Thymus (tissue), 11 donors: ENCODE data around the gene BHLHE23. TPM values are rescaled to one million over a fixed set of nuclear protein-coding genes. Genes with fewer than 3 reads are reported as not detected.
A peak's percentile ranks its signal among the peaks of the same experiment; 100 is the strongest.

ENCODE experiments used
- DNase-seq, 9 donors: peaks; one replicate each; pipeline ENCODE4 v3.0.0-alpha.2; 2013; ENCODE audit warnings: low spot score in 9 of 9, low read depth in 6 of 9, missing footprints in 1 of 9
- H3K27ac ChIP-seq, 2 donors: one replicate each; pipeline ENCODE4 v1.5.1; 2013; ENCODE audit warnings: control low read depth in 1 of 2, low read depth in 1 of 2, low read length in 1 of 2, mild to moderate bottlenecking in 1 of 2, moderate library complexity in 1 of 2
- H3K27me3 ChIP-seq, 2 donors: one replicate each; pipeline ENCODE4 v1.5.1; 2013; ENCODE audit warnings: low read length in 1 of 2; ENCODE audit not compliant: control insufficient read depth in 2 of 2, insufficient read depth in 1 of 2
- H3K36me3 ChIP-seq, 2 donors: one replicate each; pipeline ENCODE4 v1.5.1; 2013; ENCODE audit warnings: low read length in 1 of 2, mild to moderate bottlenecking in 1 of 2, moderate library complexity in 1 of 2; ENCODE audit not compliant: control insufficient read depth in 2 of 2, insufficient read depth in 2 of 2
- H3K4me1 ChIP-seq, 2 donors: one replicate each; pipeline ENCODE4 v1.5.1; 2013; ENCODE audit warnings: low read length in 2 of 2; ENCODE audit not compliant: control insufficient read depth in 2 of 2, insufficient read depth in 2 of 2
- H3K4me3 ChIP-seq, 2 donors: one replicate each; pipeline ENCODE4 v1.5.1; 2013; ENCODE audit warnings: low read length in 2 of 2, control low read depth in 1 of 2, mild to moderate bottlenecking in 1 of 2
- H3K9me3 ChIP-seq, 2 donors: one replicate each; pipeline ENCODE4 v1.5.1; 2013; ENCODE audit warnings: low read length in 1 of 2, mild to moderate bottlenecking in 1 of 2; ENCODE audit not compliant: control insufficient read depth in 2 of 2, insufficient read depth in 1 of 2
- WGBS: extraction: QIAGEN DNeasy Blood & Tissue Kit; methylation state at CpG from one replicate; pipeline ENCODE4 v1.1.7; 2013; 5-methylcytosine and 5-hydroxymethylcytosine counted together
- polyA plus RNA-seq: library from polyadenylated mRNA; stranded (reverse); fragments of 200-250 nt; gene quantifications from one replicate; pipeline ENCODE4 v1.2.3, GENCODE V29; 2013
- total RNA-seq: library from RNA; stranded (reverse); fragments of 120-200 nt; gene quantifications from one replicate; pipeline ENCODE4 v1.2.4, GENCODE V29; 2013
- donor health status: healthy.

BHLHE23 gene
- total and polyA plus RNA-seq, 2 donors, result 0.37 to 0.42 TPM

DNA sequence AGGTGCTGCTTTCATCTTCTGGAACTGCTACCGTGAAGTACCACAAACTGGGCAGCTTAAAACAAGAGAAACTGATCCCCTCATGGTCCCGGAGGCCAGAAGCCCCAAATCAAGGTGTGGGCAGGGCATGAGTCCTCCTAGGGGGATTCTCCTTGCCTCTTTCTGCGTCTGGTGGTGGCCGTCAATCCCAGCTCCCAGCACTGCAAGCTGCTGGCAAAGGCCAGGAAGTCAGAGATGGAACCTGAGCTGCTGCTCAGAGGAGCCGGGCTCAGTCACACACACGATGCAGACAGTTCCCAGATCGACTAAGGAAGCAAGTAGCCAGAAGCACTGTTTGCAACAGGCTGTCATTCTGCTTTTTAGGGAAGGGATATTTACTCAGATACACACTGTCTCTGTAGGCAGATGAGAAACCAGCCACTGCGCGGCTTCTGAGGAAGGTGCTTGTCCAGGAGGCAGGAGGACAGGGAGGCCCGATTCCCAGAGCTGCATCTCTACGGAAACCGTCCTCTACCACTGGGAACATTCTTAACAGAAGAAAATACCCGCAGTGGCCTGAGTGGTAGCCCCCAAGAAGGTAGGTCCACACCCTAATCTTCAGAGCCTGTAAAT is 15.5 kb downstream of the BHLHE23 start:
- Histone ChIP-seq H3K9me3 (no peaks in the 10 kb centered on the region), H3K4me3 (no peak overlapping the region), H3K4me1 (peaks cover 0 to 3% of the 10 kb centered on the region in 2 donors), H3K27me3 (peaks cover 0 to 55% of the 10 kb centered on the region in 2 donors), H3K27ac (no peak overlapping the region), H3K36me3 (no peaks in the 10 kb centered on the region)
- 88% methylated on average over 13 of the region's 13 CpGs for WGBS
- no peak for DNase-seq

DNA sequence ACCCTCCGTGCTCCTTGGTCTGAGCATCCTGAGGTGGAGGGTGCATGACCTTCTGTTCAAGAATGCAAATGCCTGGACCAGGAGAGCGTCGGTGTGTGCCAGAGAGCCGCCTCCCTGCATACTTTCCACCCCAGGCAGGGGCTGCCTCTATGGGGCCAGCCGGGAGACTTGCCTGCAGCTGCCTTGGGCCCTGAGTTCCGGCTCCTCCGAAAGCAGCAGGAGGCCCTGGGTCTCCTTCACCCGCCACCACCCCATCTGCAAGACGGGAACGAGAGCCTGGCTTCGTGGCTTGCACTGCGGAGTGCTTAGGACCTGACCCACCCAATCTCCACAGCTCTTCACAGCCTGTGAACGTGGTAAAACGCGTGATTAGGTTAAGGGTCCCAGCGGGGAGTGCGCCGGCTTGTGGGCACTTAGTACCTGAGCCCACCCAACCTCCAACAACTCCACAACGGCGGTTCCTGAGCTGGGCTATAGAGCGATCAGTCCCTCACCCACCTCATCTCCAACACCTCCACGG is 16.4 kb downstream of the BHLHE23 start:
- 91% methylated on average over 22 of the region's 22 CpGs for WGBS

DNA sequence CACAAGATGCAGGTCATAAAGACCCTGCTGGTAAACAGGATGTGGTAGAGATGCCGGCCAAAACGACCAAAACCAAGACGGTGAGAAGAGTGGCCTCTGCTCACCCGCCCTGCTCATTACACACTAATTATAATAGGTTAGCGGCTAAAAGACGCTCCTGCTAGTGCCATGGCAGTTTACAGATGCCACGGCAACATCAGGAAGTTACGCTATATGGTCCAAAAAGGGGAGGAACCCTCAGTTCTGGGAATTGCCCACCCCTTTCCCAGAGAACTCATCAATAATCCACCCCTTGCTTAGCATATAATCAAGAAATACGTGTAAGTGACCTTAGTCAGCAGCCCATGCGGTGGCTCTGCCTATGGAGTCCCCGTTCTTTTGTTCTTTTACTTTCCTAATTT is 17.6 kb downstream of the BHLHE23 start:
- no peak overlapping the region for H3K27ac ChIP-seq
- H3K36me3 ChIP-seq, result no peaks in the 10 kb centered on the region
- H3K9me3 ChIP-seq, result no peaks in the 10 kb centered on the region
- H3K4me3 ChIP-seq, result peak overlapping the region in 1 of 2 donors; percentile 44
- H3K27me3 ChIP-seq, result peaks cover 0 to 42% of the 10 kb centered on the region in 2 donors
- H3K4me1 ChIP-seq, result peaks cover 14 to 23% of the 10 kb centered on the region in 2 donors
- DNase-seq, result no peak
- WGBS, result 30% methylated on average over 11 of the region's 11 CpGs

More for the DNA sequence above, 16.4 kb downstream of the BHLHE23 start:
- Histone ChIP-seq H3K36me3 (no peaks in the 10 kb centered on the region), H3K9me3 (no peaks in the 10 kb centered on the region), H3K27ac (no peak overlapping the region), H3K4me1 (peaks cover 7 to 12% of the 10 kb centered on the region in 2 donors), H3K27me3 (peaks cover 0 to 51% of the 10 kb centered on the region in 2 donors), H3K4me3 (no peak overlapping the region)
- no peak for DNase-seq

DNA sequence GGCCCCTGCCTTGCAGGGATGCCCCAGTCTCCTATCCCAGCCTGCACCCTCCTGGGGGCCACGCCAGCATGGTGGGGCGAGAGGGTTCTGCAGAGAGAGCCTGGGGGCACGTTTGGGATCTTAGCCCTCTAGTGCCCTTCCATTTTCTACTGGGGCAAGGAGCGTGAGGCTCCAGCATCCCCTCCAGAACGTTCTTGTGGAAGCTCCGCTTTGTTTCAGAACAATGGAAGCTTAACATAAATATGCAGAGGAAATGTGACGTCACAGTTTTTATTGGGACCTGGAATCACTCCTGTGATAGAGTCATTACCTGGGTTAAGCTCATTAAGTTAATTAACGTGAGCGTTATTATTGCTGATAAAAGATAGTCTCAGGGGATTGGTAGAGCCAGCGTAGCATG is 19.6 kb downstream of the BHLHE23 start:
- no peaks in the 10 kb centered on the region for H3K36me3 ChIP-seq
- H3K4me1 ChIP-seq, result peaks cover 25 to 37% of the 10 kb centered on the region in 2 donors
- 95% methylated on average over 10 of the region's 10 CpGs for WGBS
- no peaks in the 10 kb centered on the region for H3K9me3 ChIP-seq
- no peak for DNase-seq
- H3K27ac ChIP-seq, result no peak overlapping the region
- H3K4me3 ChIP-seq, result no peak overlapping the region
- H3K27me3 ChIP-seq, result peaks cover 0 to 33% of the 10 kb centered on the region in 2 donors

DNA sequence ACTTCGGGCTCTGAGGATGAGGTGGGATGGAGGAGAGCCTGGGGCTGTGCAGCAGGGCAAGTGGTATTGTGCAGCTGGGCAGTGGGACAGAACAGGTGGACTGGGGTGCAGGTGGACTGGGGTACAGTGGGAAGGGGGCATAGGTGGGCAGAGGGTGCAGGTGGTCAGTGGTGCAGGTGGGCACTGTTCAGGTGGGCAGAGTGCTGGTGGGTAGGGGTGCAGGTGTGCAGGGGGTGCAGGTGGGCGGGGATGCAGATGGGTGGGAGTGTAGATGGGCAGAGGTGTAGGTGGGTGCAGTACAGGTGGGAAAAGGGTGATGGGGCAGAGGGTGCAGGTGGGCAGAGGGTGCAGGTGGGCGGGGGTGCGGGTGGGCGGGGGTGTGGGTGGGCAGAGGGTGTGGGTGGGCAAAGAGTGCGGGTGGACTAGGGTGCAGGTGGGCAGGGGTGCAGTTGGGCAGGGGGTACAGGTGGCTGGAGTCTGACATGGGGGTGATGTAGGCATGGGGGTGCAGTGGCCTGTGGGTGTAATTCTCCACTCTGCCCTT is 20.4 kb downstream of the BHLHE23 start:
- peaks cover 0 to 38% of the 10 kb centered on the region in 2 donors for H3K27me3 ChIP-seq
- H3K36me3 ChIP-seq, result no peaks in the 10 kb centered on the region
- H3K27ac ChIP-seq, result no peak overlapping the region
- no peak overlapping the region for H3K4me3 ChIP-seq
- peaks cover 33 to 45% of the 10 kb centered on the region in 2 donors for H3K4me1 ChIP-seq
- H3K9me3 ChIP-seq, result no peaks in the 10 kb centered on the region
- no peak for DNase-seq
- WGBS, result 95% methylated on average over 6 of the region's 6 CpGs

DNA sequence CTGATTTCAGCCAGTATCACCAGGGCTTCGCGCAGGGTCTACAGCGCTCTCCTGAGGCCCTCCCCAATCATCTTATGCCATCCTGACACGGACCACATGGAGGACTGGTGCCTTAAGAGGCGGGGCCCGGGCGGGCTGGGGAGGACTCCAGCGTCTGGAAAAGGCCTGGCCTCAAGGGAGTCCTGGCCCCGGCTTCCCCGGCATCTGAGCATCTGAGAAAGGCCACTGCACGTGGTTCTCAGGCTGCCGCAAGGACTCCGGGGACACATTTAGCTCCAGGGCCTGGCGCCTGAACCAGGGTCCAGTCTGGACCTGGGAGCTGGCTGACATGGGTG is 21.4 kb downstream of the BHLHE23 start:
- Histone ChIP-seq H3K4me1 (peaks cover 40 to 54% of the 10 kb centered on the region in 2 donors), H3K4me3 (no peak overlapping the region), H3K27ac (no peak overlapping the region), H3K36me3 (no peaks in the 10 kb centered on the region), H3K9me3 (no peaks in the 10 kb centered on the region), H3K27me3 (peaks cover 2 to 36% of the 10 kb centered on the region in 2 donors)
- 92% methylated on average over 14 of the region's 14 CpGs for WGBS
- DNase-seq, result no peak

GRCh38 chr20:62984666-62985443 is 21.9 kb downstream of the BHLHE23 start:
- H3K27me3 ChIP-seq, result peaks cover 2 to 39% of the 10 kb centered on the region in 2 donors
- no peaks in the 10 kb centered on the region for H3K36me3 ChIP-seq
- peaks cover 45 to 60% of the 10 kb centered on the region in 2 donors for H3K4me1 ChIP-seq
- no peak overlapping the region for H3K4me3 ChIP-seq
- peaks cover 0 to 4% of the 10 kb centered on the region in 2 donors for H3K9me3 ChIP-seq
- H3K27ac ChIP-seq, result peak overlapping the region in 1 of 2 donors; percentile 43
- WGBS, result 87% methylated on average over 18 of the region's 18 CpGs
- no peak for DNase-seq

GRCh38 chr20:62983210-62983609 is 23.6 kb downstream of the BHLHE23 start:
- no peak overlapping the region for H3K27ac ChIP-seq
- H3K9me3 ChIP-seq, result peaks cover 0 to 9% of the 10 kb centered on the region in 2 donors
- 94% methylated on average over 6 of the region's 6 CpGs for WGBS
- H3K36me3 ChIP-seq, result no peaks in the 10 kb centered on the region
- no peak for DNase-seq
- peaks cover 61 to 74% of the 10 kb centered on the region in 2 donors for H3K4me1 ChIP-seq
- peaks cover 2 to 51% of the 10 kb centered on the region in 2 donors for H3K27me3 ChIP-seq
- H3K4me3 ChIP-seq, result no peak overlapping the region
